D721Med (cell line): Measurements from ENCODE around the gene BCKDHB.
"Not testable (repeated sequence)": the region's sequence is repeated elsewhere in the genome, so short reads cannot be mapped to it uniquely, and the experiment has no call there.

Experiments used
- DNase-seq: peaks from one replicate; pipeline ENCODE4 v3.0.0; 2011; ENCODE audit warnings: low spot score; ENCODE audit not compliant: insufficient read length
- FAIRE-seq: peaks from 2 replicates; lab custom pipeline; 2011; peaks lifted over from hg19 to GRCh38; lab: Jason Lieb, UNC
- TF ChIP-seq, protein P1 (sequence below): IDR thresholded peaks from 2 replicates; pipeline ENCODE4 v1.5.1; 2012; ENCODE audit warnings: mild to moderate bottlenecking, control low read depth; ENCODE audit not compliant: insufficient read depth; ENCODE audit errors: missing control alignments

The BCKDHB gene

DNA sequence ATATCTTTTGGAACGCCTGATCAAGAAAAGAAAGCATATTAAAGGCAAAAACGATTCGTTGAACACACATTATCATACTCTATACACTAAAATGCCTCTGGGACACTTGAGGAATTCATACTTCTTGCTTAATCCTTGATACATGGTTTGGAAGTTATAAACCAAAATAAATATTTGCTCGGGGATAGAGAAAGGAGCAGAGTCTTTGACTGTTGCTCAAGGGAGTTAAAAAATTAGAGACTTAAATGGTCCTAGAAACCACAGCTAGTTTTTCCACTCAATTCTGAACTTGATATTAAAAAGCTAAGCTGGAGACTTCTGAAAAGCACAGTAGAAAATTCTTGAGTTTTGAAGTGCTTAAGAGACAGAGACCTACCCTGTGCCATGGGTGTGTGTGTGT, 98.9 kb downstream of the BCKDHB start:
- FAIRE-seq (no peak), DNase-seq (no peak)
- TF ChIP-seq, protein P1, sequence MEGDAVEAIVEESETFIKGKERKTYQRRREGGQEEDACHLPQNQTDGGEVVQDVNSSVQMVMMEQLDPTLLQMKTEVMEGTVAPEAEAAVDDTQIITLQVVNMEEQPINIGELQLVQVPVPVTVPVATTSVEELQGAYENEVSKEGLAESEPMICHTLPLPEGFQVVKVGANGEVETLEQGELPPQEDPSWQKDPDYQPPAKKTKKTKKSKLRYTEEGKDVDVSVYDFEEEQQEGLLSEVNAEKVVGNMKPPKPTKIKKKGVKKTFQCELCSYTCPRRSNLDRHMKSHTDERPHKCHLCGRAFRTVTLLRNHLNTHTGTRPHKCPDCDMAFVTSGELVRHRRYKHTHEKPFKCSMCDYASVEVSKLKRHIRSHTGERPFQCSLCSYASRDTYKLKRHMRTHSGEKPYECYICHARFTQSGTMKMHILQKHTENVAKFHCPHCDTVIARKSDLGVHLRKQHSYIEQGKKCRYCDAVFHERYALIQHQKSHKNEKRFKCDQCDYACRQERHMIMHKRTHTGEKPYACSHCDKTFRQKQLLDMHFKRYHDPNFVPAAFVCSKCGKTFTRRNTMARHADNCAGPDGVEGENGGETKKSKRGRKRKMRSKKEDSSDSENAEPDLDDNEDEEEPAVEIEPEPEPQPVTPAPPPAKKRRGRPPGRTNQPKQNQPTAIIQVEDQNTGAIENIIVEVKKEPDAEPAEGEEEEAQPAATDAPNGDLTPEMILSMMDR: no peak

DNA sequence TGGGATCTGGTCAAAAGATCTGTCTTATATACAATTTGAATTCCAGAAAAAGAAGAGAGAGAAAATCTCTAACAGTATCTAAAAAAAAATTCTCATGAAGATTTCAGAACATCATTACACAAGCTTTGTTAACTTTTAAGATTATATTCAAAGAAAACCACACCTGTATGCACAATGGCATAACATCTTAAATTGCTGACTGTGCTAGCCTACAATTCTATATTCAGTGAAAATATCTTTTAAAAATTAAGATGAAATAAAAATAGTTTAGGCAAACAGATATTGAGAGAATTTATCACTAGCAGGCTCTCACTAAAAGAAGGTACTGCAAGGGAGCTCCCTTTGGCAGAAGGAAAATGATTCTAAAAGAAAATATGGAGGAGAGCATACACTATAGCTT, 100.3 kb downstream of the BCKDHB start:
- DNase-seq: no peak
- TF ChIP-seq, protein P1: no peak
- FAIRE-seq: no peak

DNA sequence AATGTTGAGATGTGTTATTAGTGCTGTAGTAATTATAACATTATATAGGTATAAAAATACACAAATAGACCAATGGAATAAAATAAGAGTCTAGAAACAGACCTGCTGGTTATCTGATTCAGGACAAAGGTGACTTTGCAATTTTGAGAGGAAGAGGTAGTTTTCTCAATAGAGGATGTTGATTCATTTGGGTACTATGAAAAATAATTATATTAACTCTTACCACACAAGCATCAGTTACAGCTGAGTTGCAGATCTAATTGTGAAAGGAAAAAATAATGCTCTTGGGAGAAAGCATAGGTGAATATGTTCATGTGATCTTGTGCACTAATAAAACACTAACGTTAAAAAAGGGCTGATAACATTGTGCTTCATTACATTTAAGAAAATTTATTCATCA, 103.0 kb downstream of the BCKDHB start:
- FAIRE-seq (peak; percentile 35), DNase-seq (no peak)
- TF ChIP-seq, protein P1: no peak

DNA sequence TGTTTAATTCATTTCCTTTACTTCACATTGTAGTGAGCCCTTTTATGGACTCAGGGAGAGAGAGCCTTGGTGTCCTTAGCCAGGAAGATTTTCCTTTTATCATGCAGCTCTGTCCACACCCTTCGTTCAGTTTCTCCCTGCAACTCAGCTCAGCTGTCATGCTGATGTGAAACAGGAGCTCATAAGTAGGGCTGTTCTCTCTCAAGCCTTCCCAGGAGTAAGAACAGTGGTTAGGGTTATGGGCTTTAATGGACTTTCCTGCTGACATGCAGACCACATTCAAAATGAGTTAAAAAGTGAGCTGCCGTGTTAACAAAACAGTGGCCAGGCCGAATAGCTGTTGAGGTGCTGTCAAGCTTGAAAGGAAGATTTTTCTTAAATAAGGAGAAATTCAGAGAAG, 104.1 kb downstream of the BCKDHB start:
- DNase-seq: no peak
- FAIRE-seq: no peak
- TF ChIP-seq, protein P1: no peak

DNA sequence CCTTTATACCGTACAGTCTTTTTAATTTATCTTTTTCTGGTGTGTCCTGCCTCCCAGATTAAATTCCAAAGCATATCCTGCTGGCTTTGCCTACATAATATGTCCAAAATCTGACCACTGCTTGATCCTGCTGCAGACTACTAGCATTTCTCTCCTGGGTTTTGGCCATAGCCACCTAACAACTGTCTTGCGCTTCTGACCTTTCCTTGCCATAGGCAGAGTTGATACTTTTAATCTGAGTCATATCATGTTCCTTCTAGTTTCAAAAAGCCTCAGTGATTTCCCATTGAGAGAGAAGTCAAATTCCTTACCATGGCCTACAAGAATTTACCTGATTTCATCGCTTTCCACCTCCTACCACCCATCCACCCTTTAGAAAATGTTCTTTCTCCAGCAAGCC, 104.8 kb downstream of the BCKDHB start:
- no peak for DNase-seq
- FAIRE-seq: no peak

DNA sequence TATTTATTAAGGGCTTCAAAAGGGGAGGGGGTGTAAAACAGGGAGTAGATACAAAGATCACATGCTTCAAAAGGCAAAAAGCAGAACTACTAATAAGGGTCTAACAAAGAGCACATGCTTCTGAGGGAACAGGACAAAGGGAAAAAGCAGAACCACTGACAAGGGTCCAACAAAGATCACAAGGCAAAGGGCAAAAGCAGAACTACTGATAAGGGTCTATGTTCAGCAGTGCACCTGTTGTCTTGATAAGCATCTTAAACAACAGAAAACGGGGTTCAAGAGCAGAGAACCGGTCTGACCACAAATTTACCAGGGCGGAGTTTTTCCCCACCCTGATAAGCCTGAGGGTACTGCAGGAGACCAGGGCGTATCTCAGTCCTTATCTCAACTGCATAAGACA, 105.4 kb downstream of the BCKDHB start:
- DNase-seq, FAIRE-seq: not testable (repeated sequence)

More for the DNA sequence above, 104.8 kb downstream of the BCKDHB start:
- TF ChIP-seq, protein P1: no peak

DNA sequence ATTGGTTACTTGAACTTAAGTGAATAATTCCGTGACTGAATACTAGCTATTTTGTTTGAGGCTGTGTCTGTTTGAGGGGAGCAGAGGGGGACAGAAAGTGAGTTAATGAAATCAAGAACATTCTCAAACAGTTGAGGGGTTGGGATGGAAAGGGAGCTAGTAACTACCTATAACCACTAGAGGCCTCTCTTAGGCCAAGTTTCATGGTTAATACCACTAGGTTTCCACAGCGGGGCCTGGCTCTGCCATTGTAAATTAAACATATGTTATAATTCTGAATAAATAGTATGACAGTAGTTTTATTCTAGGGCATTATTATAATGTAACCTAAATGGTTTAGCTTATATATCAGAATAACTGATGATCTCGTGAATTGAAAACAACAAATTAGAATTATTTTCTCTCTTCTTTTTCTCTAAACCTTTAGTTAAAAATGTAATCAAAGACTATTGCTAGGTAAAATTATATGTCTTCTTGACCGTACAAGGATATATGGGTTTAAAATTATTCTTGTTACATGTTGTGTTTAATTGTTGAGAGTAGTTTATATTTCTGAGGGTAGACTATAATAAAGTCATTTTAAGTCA, 108.1 kb downstream of the BCKDHB start:
- TF ChIP-seq, protein P1: peak; percentile 79
- DNase-seq (no peak), FAIRE-seq (no peak)

DNA sequence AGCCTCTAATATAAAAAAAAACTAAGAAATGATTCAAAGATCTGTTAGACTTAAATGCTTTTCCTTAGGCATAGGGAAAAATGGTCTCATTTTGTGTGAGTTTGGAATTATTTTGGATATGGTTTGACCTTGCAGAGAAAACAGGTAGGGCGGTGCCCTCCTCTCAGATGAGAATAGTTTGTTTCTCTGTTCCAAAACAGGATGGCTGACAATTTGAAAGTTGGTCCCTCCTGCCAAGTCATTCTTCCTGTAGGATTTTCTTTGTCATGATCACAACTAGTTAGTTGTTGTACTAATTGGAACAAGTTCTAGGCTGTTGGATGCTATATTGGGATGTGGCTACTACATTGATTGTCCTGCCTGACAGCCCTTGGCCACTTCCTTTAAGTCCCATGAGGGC, 108.6 kb downstream of the BCKDHB start:
- FAIRE-seq (no peak), DNase-seq (no peak)
- TF ChIP-seq, protein P1: no peak
